ENCODE results near the gene UTF1. TPM values are rescaled to one million over a fixed set of nuclear protein-coding genes. Genes with fewer than 3 reads are reported as not detected.

UTF1 gene
- total RNA-seq, 1 donor from 2014 or later, result not detected

- DNase-seq, result no peak
Observed at GRCh38 chr10:133266056-133266795, 36.2 kb downstream of the UTF1 start.

GRCh38 chr10:133267293-133267692 lies 37.3 kb downstream of the UTF1 start:
- no peak for DNase-seq

- DNase-seq, result no peak
Observed at GRCh38 chr10:133267829-133268228, 37.8 kb downstream of the UTF1 start.

GRCh38 chr10:133268532-133268931 lies 38.5 kb downstream of the UTF1 start:
- DNase-seq, result no peak

GRCh38 chr10:133269367-133269766 lies 39.4 kb downstream of the UTF1 start:
- no peak for DNase-seq

- DNase-seq, result no peak
Observed at GRCh38 chr10:133270204-133270603, 40.2 kb downstream of the UTF1 start.

GRCh38 chr10:133270773-133271297 lies 40.8 kb downstream of the UTF1 start:
- no peak for DNase-seq

GRCh38 chr10:133271521-133272300 lies 41.7 kb downstream of the UTF1 start:
- no peak for DNase-seq

GRCh38 chr10:133272301-133272963 lies 42.4 kb downstream of the UTF1 start:
- no peak for DNase-seq

- DNase-seq, result no peak
Observed at GRCh38 chr10:133272964-133273420, 43.0 kb downstream of the UTF1 start.

- DNase-seq, result no peak
Observed at GRCh38 chr10:133273534-133274143, 43.6 kb downstream of the UTF1 start.

GRCh38 chr10:133274751-133275683 lies 45.0 kb downstream of the UTF1 start:
- no peak for DNase-seq

- no peak for DNase-seq
Observed at GRCh38 chr10:133275684-133276092, 45.7 kb downstream of the UTF1 start.

GRCh38 chr10:133276100-133276434 lies 46.0 kb downstream of the UTF1 start:
- DNase-seq, result no peak

- DNase-seq, result no peak
Observed at GRCh38 chr10:133276435-133277201, 46.6 kb downstream of the UTF1 start, which contains the start of gene ADAM8. TSS of gene ADAM8 (minus strand) at chr10:133276868. CDS start at chr10:133276817, 51 bp downstream.

GRCh38 chr10:133277277-133277992 lies 47.4 kb downstream of the UTF1 start:
- no peak for DNase-seq

- no peak for DNase-seq
Observed at GRCh38 chr10:133277993-133278576, 48.1 kb downstream of the UTF1 start.

- DNase-seq, result no peak
Observed at GRCh38 chr10:133278577-133279265, 48.7 kb downstream of the UTF1 start.
